ENCODE measurements around the gene MEIKIN.
"Not testable (repeated sequence)": the region's sequence is repeated elsewhere in the genome, so short reads cannot be mapped to it uniquely, and the experiment has no call there.

Gene MEIKIN

DNA sequence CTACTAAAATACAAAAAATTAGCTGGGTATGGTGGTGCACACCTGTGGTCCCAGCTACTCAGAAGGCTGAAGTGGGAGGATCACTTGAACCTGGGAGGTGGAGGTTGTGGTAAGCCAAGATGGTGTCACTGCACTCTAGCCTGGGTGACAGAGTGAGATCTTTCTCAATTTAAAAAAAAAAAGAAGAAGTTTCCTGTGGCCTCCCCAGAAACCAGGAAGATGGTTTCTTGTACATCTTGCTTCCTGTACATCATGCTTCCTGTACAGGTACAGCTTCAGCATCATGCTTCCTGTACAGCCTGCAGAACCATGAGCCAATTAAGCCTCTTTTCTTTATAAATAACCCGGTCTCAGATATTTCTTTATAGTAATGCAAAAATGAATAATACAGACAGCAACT, 43.2 kb downstream of the MEIKIN start:
- DNase-seq, result not testable (repeated sequence)

DNA sequence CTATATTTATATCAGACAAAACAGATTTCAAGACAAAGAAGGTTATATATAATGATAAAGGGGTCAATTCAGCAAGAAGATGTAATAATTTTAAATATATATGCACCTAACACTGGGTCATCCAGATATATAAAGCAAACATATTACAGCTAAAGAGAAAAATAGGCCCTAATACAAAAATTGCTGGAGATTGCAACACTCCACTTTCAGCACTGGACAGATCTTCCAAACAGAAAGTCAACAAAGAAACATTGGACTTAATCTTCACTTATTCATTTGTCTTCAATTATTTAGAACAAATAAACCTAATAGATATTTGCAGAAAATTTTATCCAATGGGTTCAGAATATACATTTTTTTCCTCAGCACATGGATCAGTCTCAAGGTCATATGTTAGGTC, 45.8 kb downstream of the MEIKIN start:
- no peak for DNase-seq

DNA sequence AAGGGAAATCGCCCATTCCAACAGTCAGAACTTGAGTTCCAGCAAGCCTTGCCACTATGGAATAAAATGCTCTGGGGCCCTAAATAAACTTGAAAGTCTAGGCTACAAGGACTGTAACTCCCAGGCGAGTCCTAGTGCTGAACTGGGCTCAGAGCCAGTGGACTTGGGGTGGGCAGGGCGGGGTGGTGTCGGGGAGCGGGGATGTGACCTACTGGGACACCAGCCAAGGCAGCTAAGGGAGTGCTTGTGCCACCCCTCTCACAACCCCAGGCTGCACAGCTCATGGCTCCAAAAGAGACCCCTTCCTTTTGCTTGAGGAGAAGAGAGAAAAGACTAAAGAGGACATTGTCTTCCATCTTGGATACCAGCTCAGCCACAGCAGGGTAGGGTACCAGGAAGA, 61.5 kb downstream of the MEIKIN start:
- peak; percentile 34 for DNase-seq

GRCh38 chr5:131879705-131880104, 65.8 kb downstream of the MEIKIN start:
- no peak for DNase-seq

- DNase-seq, result no peak
Measured at GRCh38 chr5:131877873-131878272, 67.6 kb downstream of the MEIKIN start.

- not testable (repeated sequence) for DNase-seq
Measured at GRCh38 chr5:131871251-131871650, 74.2 kb downstream of the MEIKIN start.

- DNase-seq, result no peak
Measured at GRCh38 chr5:131867524-131867923, 77.9 kb downstream of the MEIKIN start.

DNA sequence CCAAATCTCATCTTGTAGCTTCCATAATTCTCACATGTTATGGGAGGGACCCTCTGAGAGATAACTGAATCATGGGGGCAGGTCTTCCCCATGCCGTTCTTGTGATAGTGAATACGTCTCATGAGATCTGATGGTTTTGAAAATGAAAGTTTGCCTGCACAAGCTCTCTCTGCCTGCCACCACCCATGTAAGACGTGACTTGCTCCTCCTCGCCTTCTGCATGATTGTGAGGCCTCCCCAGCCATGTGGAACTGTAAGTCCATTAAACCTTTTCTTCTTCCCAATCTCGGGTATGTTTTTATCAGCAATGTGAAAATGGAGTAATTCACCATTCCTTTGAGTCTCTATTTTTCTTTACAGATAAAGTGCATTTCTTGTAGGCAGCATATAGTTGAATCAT, 81.8 kb downstream of the MEIKIN start:
- DNase-seq, result no peak

- no peak for DNase-seq
Measured at GRCh38 chr5:131857388-131857787, 88.1 kb downstream of the MEIKIN start.

- DNase-seq, result no peak
Measured at GRCh38 chr5:131855452-131855851, 90.0 kb downstream of the MEIKIN start.

- no peak for DNase-seq
Measured at GRCh38 chr5:131854134-131854533, 91.3 kb downstream of the MEIKIN start.

- no peak for DNase-seq
Measured at GRCh38 chr5:131848662-131849061, 96.8 kb downstream of the MEIKIN start.

DNA sequence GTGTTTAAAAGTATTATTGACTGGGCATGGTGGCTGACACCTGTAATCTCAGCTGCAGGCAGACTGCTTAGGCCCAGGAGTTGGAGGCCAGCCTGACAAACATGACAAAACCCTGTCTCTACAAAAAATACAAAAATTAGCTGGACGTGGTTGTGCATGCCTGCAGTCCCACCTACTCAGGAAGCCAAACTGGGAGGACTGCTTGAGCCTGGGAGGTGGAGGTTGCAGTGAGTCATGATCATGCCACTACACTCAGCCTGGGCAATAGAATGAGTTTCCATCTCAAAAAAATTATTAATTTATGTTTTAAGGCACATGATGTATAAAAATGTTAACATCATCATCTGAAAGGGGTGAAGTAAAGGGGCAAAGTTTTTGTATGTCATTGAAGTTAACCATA, 98.9 kb downstream of the MEIKIN start:
- DNase-seq, result no peak

DNA sequence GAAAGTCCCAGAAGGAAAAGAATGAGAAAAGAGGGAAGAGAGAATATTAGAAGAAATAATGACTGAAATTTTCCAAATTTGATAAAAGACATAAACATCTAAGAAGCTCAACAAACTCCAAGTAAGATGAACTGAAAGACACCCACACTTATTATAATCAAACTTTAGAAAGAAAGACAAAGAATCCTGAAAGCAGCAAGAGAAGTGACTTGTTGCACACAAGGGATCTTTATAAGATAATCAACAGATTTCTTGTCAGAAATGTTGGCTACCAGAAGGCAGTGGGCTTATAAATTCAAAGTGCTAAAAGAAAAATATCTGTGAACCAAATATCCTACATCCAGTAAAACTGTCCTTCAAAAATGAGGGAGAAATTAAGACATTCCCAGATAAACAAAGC, 99.6 kb downstream of the MEIKIN start:
- DNase-seq, result no peak

- not testable (repeated sequence) for DNase-seq
Measured at GRCh38 chr5:131842971-131843370, 102.5 kb downstream of the MEIKIN start.

DNA sequence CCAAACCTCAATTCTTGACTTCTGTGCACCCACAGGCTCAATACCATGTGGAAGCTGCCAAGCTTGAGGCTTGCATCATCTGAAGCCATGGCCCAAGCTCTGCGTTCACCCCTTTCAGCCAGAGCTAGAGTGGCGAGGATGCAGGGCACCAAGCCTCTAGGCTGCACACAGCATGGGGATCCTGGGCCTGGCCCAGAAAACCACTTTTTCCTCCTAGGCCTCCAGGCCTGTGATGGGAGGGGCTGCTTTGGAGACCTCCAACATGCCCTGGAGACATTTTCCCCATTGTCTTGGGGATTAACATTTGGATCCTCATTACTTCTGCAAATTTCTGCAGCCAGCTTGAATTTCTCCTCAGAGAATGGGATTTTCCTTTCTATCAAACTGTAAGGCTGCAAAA, 112.8 kb downstream of the MEIKIN start:
- not testable (repeated sequence) for DNase-seq

DNA sequence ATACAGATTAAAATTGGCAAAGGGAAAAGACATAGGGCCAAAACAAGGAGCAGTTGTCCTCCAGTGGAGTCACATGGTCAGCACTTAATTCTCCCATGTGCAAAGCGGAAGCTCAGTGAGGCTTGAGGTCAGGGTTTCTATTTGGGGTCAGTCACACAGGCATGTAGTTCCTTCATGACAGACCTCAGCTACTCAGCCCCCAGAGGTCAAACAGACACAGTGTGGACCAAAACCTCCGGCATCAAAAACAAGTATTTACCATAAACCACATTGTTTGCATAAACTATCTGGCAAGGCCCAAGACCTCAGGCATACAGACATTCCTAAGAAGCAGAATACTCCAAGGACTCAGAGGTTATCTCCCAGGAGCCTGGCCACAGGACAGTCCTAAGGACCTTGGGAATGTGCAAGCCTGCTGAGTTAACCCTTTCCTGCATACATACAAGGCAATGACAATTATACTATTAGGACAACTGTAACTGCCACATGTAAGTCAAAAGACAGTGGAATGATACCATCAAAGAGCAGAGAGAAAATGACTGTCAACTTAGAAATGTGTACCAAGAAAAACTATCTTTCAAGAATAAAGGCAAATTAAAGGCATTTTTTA, 120.0 kb downstream of the MEIKIN start:
- no peak for DNase-seq

DNA sequence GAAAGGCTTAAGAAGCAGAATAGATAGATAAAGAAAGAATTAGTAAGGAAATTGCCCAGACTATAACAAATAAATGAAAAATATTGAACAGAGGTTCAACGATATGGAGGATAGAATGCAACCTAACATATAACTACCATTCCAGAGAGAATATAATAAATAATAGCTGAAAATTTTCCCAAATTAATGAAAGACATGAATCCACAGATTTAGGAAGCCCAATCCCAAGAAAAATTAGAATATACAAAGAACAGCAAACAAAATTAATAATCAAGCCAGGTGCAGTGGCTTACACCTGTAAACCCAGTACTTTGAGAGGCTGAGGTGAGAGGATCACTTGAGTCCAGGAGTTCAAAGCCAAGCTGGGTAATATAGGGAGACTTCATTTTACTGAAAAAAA, 120.8 kb downstream of the MEIKIN start:
- no peak for DNase-seq

DNA sequence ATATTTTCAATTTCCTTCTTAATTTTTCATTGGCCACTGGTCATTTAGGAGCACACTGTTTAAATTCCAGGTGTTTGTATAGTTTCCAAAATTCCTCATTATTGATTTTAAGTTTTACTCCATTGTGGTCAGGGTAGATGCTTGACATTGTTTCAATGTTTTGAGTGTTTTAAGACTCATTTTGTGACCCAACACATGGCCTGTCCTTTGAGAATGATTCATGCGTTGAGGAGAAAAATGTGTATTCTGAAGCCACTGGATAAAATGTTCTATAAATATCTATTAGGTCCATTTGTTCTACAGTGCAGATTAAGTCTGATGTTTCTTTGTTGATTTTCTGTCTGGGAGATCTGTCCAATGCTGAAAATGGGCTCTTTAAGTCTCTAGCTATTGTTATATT, 124.2 kb downstream of the MEIKIN start:
- no peak for DNase-seq

DNA sequence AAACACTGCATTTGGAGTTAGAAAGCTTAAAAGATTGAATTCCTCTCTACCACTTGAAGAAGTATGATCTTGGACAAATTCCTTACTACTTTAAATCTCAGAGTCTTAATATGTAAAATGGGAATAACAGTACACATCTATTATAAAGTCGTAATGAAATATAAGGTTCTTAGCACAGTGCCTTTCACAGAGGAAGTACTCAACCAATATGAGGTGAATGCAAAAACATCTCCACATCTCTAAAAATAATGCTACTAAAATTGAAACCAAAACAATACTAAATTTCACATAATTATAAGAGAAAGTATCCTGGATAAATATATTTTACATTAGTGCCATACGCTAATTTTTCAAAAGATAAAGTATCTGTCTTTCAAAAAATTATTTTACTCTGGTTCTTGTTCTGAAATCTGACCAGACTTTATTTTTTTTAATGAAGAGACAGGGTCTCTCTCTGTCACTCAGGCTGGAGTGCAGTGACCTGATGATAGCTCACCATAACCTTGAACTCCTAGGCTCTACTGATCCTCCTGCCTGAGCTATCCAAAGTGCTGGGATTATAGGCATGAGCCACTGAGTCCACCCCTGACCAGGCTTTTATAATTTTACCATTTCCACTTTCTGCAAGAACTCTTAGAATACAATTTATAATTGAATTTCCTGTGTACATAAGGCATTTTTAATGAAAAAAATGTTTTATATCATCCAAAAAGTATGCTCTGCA, 127.3 kb downstream of the MEIKIN start:
- DNase-seq, result no peak

DNA sequence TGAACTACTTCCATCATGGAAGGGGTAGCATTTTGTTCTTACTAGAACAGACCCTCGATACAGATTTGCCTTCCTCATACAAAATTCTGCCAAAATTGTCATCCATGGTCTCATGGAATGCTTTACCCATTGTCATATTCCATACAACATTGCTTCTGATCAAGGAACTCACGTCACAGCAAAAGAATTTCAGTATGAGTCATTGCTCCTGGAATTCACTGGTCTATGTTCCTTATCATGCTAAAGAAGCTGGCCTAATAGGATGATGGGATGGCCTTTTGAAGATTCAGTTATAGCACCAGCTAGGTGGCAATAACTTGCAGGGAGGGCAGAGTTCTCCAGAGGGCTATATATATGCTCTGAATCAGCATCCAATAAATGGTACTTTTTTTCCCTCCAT, 130.5 kb downstream of the MEIKIN start:
- DNase-seq, result no peak

GRCh38 chr5:131812371-131813160, 132.9 kb downstream of the MEIKIN start:
- DNase-seq, result peak; percentile 87

DNA sequence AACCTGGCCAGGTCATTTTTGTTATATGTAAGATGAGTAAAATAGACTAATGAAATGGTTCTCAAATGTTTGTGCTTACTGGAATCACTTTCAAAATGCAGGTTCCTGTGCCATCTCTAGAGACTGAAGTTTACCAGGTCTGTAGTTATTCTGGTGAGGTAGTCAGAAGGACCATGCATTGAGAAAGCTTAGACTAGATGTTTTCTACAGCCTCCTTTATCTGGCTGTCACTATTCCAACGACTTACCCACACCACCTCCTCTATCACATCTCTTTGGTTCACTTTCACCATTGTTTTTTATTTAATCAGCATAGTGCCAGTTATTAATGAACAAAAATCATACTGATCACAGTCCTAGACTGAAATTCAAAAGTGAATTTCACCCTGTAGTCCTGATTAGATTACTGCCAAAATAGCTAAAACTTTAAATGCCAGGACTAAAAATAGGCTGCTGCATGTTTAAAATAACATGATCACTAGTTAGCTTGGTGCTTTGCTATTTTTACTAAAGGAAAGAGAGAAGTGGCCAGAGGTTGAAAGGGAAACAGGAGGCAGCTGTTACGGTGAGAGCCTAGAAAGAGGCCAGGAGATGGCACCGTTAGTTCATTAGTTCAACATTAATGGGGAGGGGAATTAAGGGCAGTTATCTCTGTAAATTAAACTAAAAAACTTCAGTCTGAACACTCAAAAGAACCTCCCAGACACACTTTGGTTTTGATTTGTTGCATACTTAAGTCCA, 134.8 kb downstream of the MEIKIN start:
- peak; percentile 70 for DNase-seq

Measured in NCI-H69 (cell line).